Ishikawa (cell line): Measurements from ENCODE around the gene EPS8L3.

Experiments
- REST ChIP-seq: IDR thresholded peaks from 2 replicates; pipeline ENCODE4 v1.6.1; 2012; ENCODE audit warnings: low read depth, mild to moderate bottlenecking
- USF1 ChIP-seq: IDR thresholded peaks from 2 replicates; pipeline ENCODE4 v1.6.1; 2012

GRCh38 chr1:109751531-109752260 is 12.0 kb downstream of the EPS8L3 start:
- TF ChIP-seq REST (no peak), USF1 (no peak)
